ENCODE results near the gene DGKI. TPM values are rescaled to one million over a fixed set of nuclear protein-coding genes. Genes with fewer than 3 reads are reported as not detected.

DGKI gene
- total RNA-seq, 1 experiment from 2014 or later, result 0.79 TPM

- Mint-ChIP-seq H3K27ac (no peak overlapping the region), H3K27me3 (ENCODE audit: low read depth) (no peaks in the 10 kb centered on the region), H3K36me3 (peaks cover 36% of the 10 kb centered on the region), H3K4me3 (no peak overlapping the region), H3K4me1 (peaks cover 7% of the 10 kb centered on the region), H3K9me3 (peaks cover 15% of the 10 kb centered on the region)
- TF ChIP-seq OVOL2 (CRISPR knock-in tag; IDR thresholded peaks at IDR 0.05; ENCODE audit: borderline replicate concordance) (no peak), FOXP4 (CRISPR knock-in tag; IDR thresholded peaks at IDR 0.05) (no peak), MLX (CRISPR knock-in tag; IDR thresholded peaks at IDR 0.05) (no peak), TP53 (CRISPR knock-in tag; IDR thresholded peaks at IDR 0.05) (no peak), KAT7 (CRISPR knock-in tag; IDR thresholded peaks at IDR 0.05; ENCODE audit: borderline replicate concordance) (no peak), JAZF1 (CRISPR knock-in tag; IDR thresholded peaks at IDR 0.05) (no peak), CBFB (CRISPR knock-in tag; IDR thresholded peaks at IDR 0.05; ENCODE audit: low read depth) (no peak), AR (CRISPR knock-in tag; IDR thresholded peaks at IDR 0.05) (no peak), SMAD3 (CRISPR knock-in tag; IDR thresholded peaks at IDR 0.05; ENCODE audit: borderline replicate concordance) (no peak)
- ATAC-seq, result no peak
- CTCF ChIA-PET, result interaction anchor here (0.9 kb wide), 1 partner anchor 34 kb away, joined by 3 read pairs; no protein-coding TSS in a partner anchor
- DNase-seq (ENCODE audit: low spot score), result no peak
- POLR2A ChIA-PET, result no interaction called here
Measured at GRCh38 chr7:137865764-137866163, 19.0 kb upstream of the DGKI start.

- ATAC-seq, result no peak
- no peak overlapping the region for H3K4me3 Mint-ChIP-seq
- peaks cover 9% of the 10 kb centered on the region for H3K9me3 Mint-ChIP-seq
- peaks cover 27% of the 10 kb centered on the region for H3K36me3 Mint-ChIP-seq
- TF ChIP-seq ZNF425 (CRISPR knock-in tag; conservative IDR thresholded peaks at IDR 0.05) (no peak), PRRX2 (CRISPR knock-in tag; IDR thresholded peaks at IDR 0.05) (no peak), ZNF317 (CRISPR knock-in tag; IDR thresholded peaks at IDR 0.05; ENCODE audit: borderline replicate concordance, low read depth) (no peak), SMAD3 (CRISPR knock-in tag; IDR thresholded peaks at IDR 0.05; ENCODE audit: borderline replicate concordance) (no peak), USF2 (CRISPR knock-in tag; IDR thresholded peaks at IDR 0.05) (no peak), NR3C1 (CRISPR knock-in tag; conservative IDR thresholded peaks at IDR 0.05; ENCODE audit: low read depth) (no peak)
- peaks cover 10% of the 10 kb centered on the region for H3K4me1 Mint-ChIP-seq
- ChIA-PET CTCF (no interaction called here), POLR2A (no interaction called here)
- H3K27me3 Mint-ChIP-seq (ENCODE audit: low read depth), result no peaks in the 10 kb centered on the region; the same call in 1 of the 2 replicates
- no peak overlapping the region for H3K27ac Mint-ChIP-seq
- DNase-seq (ENCODE audit: low spot score), result no peak
Measured at GRCh38 chr7:137862964-137863363, 16.2 kb upstream of the DGKI start.
